Vagina (tissue), 2 donors: Measurements from ENCODE around the gene RNF213. TPM values are rescaled to one million over a fixed set of nuclear protein-coding genes. Genes with fewer than 3 reads are reported as not detected.

Experiments used
- DNase-seq, 2 donors: peaks; one replicate each; pipeline ENCODE4 v3.0.0-alpha.2; 2017; ENCODE audit errors: extremely low spot score in 2 of 2
- H3K27ac ChIP-seq: fragments of 200-600 bp; sonication (generic); one replicate; pipeline ENCODE4 v1.5.1; 2019
- H3K27me3 ChIP-seq: fragments of 200-600 bp; sonication (generic); one replicate; pipeline ENCODE4 v1.5.1; 2019
- H3K36me3 ChIP-seq, 2 donors: fragments of 200-600 bp; sonication (generic); one replicate each; pipeline ENCODE4 v1.5.1; 2017 to 2019
- H3K4me1 ChIP-seq: fragments of 200-600 bp; sonication (generic); one replicate; pipeline ENCODE4 v1.5.1; 2019
- H3K4me3 ChIP-seq, 2 donors: fragments of 200-600 bp; sonication (generic); 1 replicate in 1 of 2; 2 replicates in 1 of 2; pipeline ENCODE4 v1.5.1; 2016 to 2019
- H3K9me3 ChIP-seq: fragments of 200-600 bp; sonication (generic); one replicate; pipeline ENCODE4 v1.5.1; 2019
- POLR2A ChIP-seq, 2 donors: fragments of 450-650 bp; IDR thresholded peaks; one replicate each; pipeline ENCODE4 v1.6.1; 2017; ENCODE audit warnings: antibody characterized with exemption in 2 of 2, mild to moderate bottlenecking in 2 of 2, moderate library complexity in 2 of 2
- POLR2AphosphoS5 ChIP-seq, 2 donors: sonication (generic); formaldehyde crosslinking; IDR thresholded peaks; one replicate each; pipeline ENCODE4 v1.9.0; 2017; ENCODE audit warnings: antibody characterized with exemption in 2 of 2, mild to moderate bottlenecking in 2 of 2, low read depth in 1 of 2; ENCODE audit not compliant: insufficient read depth in 1 of 2
- intact Hi-C: fragments of 100-400 bp; cut with DNase I; formaldehyde crosslinking; loops from one replicate; pipeline ENCODE4 v1.15.1; 2023
- total RNA-seq: library from RNA; depleted of rRNA; stranded (reverse); fragments of >200 nt; gene quantifications from one replicate; pipeline ENCODE4 v1.2.3, GENCODE V29; 2016
- TF ChIP-seq, protein P1 (sequence below), 3 experiments: fragments of 450-650 bp in 2 of 3; fragments of 200-600 bp in 1 of 3; sonication (generic) in 1 of 3; IDR thresholded peaks; one replicate each; pipeline ENCODE4 v1.5.1; 2017 to 2019; ENCODE audit warnings: antibody characterized with exemption in 3 of 3, mild to moderate bottlenecking in 2 of 3, moderate library complexity in 2 of 3

Gene RNF213
- total RNA-seq, 1 donor from 2014 or later = 144 TPM

DNA sequence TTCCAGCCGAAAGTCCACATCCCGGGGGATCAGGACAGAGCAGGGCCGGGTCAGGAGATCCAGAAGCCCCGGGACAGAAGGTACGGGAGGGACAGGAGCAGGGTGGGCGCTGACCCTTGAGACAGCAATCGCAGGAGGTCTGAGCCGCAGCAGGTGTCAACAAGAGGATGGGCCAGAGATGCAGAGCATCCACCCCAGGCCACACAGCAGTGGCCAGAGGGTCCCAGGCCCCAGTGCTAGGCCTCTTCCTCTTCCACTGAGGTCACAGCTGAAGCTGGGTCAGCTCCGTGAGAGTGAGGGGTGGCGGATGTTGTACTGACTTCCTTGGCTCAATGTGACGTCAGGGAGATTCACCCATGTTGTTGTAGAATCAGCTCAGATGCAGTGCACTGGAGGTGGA lies 8.7 kb upstream of the RNF213 start:
- H3K36me3 ChIP-seq = peaks cover 0 to 6% of the 10 kb centered on the region in 2 donors
- intact Hi-C loops = no loop called here
- no peak for DNase-seq

DNA sequence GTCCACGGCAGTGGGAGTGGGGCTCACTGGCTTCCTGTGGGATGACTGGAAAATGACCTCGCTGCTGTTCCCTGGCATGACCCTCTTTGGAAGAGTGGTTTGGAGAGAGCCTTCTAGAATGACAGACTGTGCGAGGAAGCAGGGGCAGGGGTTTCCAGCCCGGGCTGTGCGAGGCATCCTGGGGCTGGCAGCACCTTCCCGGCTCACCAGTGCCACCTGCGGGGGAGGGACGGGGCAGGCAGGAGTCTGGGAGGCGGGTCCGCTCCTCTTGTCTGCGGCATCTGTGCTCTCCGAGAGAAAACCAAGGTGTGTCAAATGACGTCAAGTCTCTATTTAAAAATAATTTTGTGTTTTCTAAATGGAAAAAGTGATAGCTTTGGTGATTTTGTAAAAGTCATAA lies 7.8 kb upstream of the RNF213 start:
- intact Hi-C loops = no loop called here
- DNase-seq = no peak
- H3K27ac ChIP-seq = no peak overlapping the region
- no peak overlapping the region for H3K4me3 ChIP-seq
- H3K9me3 ChIP-seq = no peaks in the 10 kb centered on the region
- peaks cover 0 to 6% of the 10 kb centered on the region in 2 donors for H3K36me3 ChIP-seq
- TF ChIP-seq POLR2AphosphoS5 (IDR thresholded peaks at IDR 0.05; ENCODE audit: insufficient read depth in 1 of 2, low read depth in 1 of 2) = no peak
- TF ChIP-seq, protein P1, sequence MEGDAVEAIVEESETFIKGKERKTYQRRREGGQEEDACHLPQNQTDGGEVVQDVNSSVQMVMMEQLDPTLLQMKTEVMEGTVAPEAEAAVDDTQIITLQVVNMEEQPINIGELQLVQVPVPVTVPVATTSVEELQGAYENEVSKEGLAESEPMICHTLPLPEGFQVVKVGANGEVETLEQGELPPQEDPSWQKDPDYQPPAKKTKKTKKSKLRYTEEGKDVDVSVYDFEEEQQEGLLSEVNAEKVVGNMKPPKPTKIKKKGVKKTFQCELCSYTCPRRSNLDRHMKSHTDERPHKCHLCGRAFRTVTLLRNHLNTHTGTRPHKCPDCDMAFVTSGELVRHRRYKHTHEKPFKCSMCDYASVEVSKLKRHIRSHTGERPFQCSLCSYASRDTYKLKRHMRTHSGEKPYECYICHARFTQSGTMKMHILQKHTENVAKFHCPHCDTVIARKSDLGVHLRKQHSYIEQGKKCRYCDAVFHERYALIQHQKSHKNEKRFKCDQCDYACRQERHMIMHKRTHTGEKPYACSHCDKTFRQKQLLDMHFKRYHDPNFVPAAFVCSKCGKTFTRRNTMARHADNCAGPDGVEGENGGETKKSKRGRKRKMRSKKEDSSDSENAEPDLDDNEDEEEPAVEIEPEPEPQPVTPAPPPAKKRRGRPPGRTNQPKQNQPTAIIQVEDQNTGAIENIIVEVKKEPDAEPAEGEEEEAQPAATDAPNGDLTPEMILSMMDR (IDR thresholded peaks at IDR 0.05) = peak; percentile 13 to 28 (median 20)
- H3K27me3 ChIP-seq = no peaks in the 10 kb centered on the region
- peaks cover 9% of the 10 kb centered on the region for H3K4me1 ChIP-seq

More for the DNA sequence above, 8.7 kb upstream of the RNF213 start:
- peaks cover 4% of the 10 kb centered on the region for H3K4me1 ChIP-seq
- no peaks in the 10 kb centered on the region for H3K9me3 ChIP-seq
- no peaks in the 10 kb centered on the region for H3K27me3 ChIP-seq
- H3K4me3 ChIP-seq = no peak overlapping the region
- TF ChIP-seq, protein P1 (IDR thresholded peaks at IDR 0.05) = no peak
- TF ChIP-seq POLR2A (IDR thresholded peaks at IDR 0.05) (no peak), POLR2AphosphoS5 (IDR thresholded peaks at IDR 0.05; ENCODE audit: insufficient read depth in 1 of 2, low read depth in 1 of 2) (no peak)
- H3K27ac ChIP-seq = no peak overlapping the region

DNA sequence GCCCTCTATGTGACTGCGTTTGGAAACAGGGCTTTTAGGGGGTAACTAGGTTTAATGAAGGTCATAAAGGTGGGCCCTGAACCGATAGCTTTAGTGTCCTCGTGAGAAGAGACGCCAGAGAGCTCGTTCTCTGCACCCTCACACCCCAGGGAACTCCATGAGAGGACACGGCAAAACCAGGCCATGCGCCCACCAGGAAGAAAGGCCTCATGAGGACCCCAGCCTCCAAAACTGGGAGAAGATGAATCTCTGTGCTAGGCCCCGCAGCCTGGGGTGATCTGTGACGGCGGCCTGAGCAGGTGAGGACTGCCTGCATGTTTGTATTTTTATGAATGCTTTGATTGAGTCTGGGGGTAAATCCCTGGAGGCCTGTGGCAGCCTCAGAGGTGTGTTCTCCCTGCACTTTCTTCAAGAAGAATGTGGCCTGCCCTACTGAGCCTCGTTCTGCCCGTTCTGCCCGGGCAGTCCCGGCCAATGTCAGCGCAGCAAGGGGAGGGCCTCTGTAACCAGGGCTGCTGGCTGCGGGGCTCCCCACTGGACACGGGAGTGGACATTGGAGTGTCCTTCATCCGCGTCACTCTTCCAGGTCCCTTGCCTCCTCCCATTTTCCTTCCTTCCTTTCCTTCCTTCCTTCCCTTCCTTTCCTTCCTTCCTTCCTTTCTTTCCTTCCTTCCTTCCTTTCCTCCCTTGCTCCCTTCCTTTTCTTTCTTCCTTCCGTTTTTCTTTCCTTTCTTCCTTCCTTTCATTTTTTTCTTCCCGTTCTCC lies 6.8 kb upstream of the RNF213 start:
- Histone ChIP-seq H3K36me3 (peaks cover 0 to 6% of the 10 kb centered on the region in 2 donors), H3K27ac (peak overlapping the region; percentile 44)

GRCh38 chr17:80254396-80255251 lies 6.0 kb upstream of the RNF213 start:
- peak overlapping the region; percentile 44 for H3K27ac ChIP-seq
- no peak for DNase-seq
- no peaks in the 10 kb centered on the region for H3K27me3 ChIP-seq
- H3K4me3 ChIP-seq = no peak overlapping the region
- H3K4me1 ChIP-seq = peaks cover 17% of the 10 kb centered on the region
- intact Hi-C loops = no loop called here
- TF ChIP-seq POLR2AphosphoS5 (IDR thresholded peaks at IDR 0.05; ENCODE audit: insufficient read depth in 1 of 2, low read depth in 1 of 2) = peak in 1 of 2 donors; percentile 87
- TF ChIP-seq POLR2A (IDR thresholded peaks at IDR 0.05) = no peak
- TF ChIP-seq, protein P1 (IDR thresholded peaks at IDR 0.05) = no peak
- no peaks in the 10 kb centered on the region for H3K9me3 ChIP-seq
- peaks cover 0 to 6% of the 10 kb centered on the region in 2 donors for H3K36me3 ChIP-seq

More for the DNA sequence above, 6.8 kb upstream of the RNF213 start:
- Histone ChIP-seq H3K4me1 (peaks cover 11% of the 10 kb centered on the region), H3K9me3 (no peaks in the 10 kb centered on the region), H3K27me3 (no peaks in the 10 kb centered on the region), H3K4me3 (no peak overlapping the region)
- no peak for DNase-seq
- TF ChIP-seq POLR2A (IDR thresholded peaks at IDR 0.05) (no peak), POLR2AphosphoS5 (IDR thresholded peaks at IDR 0.05; ENCODE audit: insufficient read depth in 1 of 2, low read depth in 1 of 2) (no peak)
- TF ChIP-seq, protein P1 (IDR thresholded peaks at IDR 0.05) = no peak
- intact Hi-C loops = no loop called here
